HEK293T (cell line): ENCODE measurements around the gene CHTOP.

Experiments
- ARNT ChIP-seq: fragments of 450-650 bp; IDR thresholded peaks from 2 replicates; pipeline ENCODE4 v1.6.1; 2017; ENCODE audit warnings: mild to moderate bottlenecking
- BHLHE40 ChIP-seq: fragments of 450-650 bp; IDR thresholded peaks from 2 replicates; pipeline ENCODE4 v1.6.1; 2016; ENCODE audit warnings: mild to moderate bottlenecking, moderate library complexity, borderline replicate concordance
- CTBP1 ChIP-seq: fragments of 450-650 bp; IDR thresholded peaks from 2 replicates; pipeline ENCODE4 v1.6.1; 2016; ENCODE audit warnings: borderline replicate concordance
- ELF4 ChIP-seq: fragments of 450-650 bp; IDR thresholded peaks from 2 replicates; pipeline ENCODE4 v1.6.1; 2017; ENCODE audit warnings: antibody characterized with exemption
- FOXK2 ChIP-seq: fragments of 450-650 bp; IDR thresholded peaks from 2 replicates; pipeline ENCODE4 v1.6.1; 2016; ENCODE audit warnings: mild to moderate bottlenecking
- FOXM1 ChIP-seq: fragments of 450-650 bp; IDR thresholded peaks from 2 replicates; pipeline ENCODE4 v1.6.1; 2017; ENCODE audit warnings: mild to moderate bottlenecking, borderline replicate concordance
- HDGF ChIP-seq: fragments of 450-650 bp; IDR thresholded peaks from 2 replicates; pipeline ENCODE4 v1.6.1; 2017; ENCODE audit warnings: antibody characterized with exemption, borderline replicate concordance
- LEF1 ChIP-seq: fragments of 450-650 bp; IDR thresholded peaks from 2 replicates; pipeline ENCODE4 v1.6.1; 2017; ENCODE audit warnings: mild to moderate bottlenecking, borderline replicate concordance
- NFRKB ChIP-seq: fragments of 450-650 bp; IDR thresholded peaks from 2 replicates; pipeline ENCODE4 v1.6.1; 2016; ENCODE audit warnings: mild to moderate bottlenecking, moderate library complexity
- SP1 ChIP-seq: fragments of 450-650 bp; IDR thresholded peaks from 2 replicates; pipeline ENCODE4 v1.6.1; 2017
- SUZ12 ChIP-seq: fragments of 450-650 bp; IDR thresholded peaks from 2 replicates; pipeline ENCODE4 v1.6.1; 2016; ENCODE audit warnings: mild to moderate bottlenecking
- ZNF384 ChIP-seq: fragments of 450-650 bp; IDR thresholded peaks from 2 replicates; pipeline ENCODE4 v1.6.1; 2016

DNA sequence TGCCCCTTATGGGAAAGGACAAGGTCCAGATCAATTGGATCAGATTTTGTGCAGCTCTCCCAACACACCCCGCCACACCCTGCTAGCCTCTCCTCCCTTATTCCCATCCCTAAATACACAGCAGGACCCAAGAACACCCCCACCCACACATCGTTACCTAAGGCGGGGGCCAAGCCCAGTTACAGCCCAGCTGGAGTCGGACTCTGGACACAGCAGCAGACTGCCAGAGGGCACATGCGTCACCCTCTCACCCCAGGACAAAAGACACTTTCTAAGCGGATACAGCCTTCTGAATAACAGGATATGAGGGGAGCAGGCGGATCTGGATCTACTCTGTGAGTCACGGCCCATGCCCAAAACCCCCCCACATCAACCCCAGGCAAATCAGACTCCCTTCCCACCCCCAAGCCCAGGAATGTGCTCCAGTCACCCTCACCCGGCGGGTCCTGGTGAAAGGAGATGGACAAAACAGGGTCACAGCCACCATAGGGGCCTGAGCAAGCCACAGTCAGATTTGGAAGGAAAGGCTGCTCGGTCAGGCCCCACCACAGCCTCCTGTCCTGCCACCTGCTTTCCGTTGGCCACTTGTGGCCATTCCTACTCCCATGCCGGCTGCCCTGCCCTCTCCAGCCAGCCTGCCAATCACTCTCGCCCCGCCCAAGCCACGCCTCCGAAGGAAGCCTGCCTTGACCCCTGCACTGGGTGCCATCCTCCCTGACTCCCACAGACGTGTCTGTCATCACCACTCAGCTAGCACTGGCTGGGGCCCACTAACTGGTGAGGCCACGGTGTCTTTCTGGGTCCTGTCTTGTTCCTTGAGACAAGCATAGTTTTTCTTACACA, 24.9 kb upstream of the CHTOP start:
- TF ChIP-seq ELF4, result no peak
- TF ChIP-seq ZNF384, result no peak
- TF ChIP-seq LEF1, result no peak
- no peak for TF ChIP-seq SP1
- TF ChIP-seq NFRKB, result no peak
- TF ChIP-seq FOXK2, result no peak
- no peak for TF ChIP-seq CTBP1
- no peak for TF ChIP-seq FOXM1
- no peak for TF ChIP-seq BHLHE40
- no peak for TF ChIP-seq ARNT
- TF ChIP-seq HDGF, result no peak
- TF ChIP-seq SUZ12, result no peak
